Effector memory CD8-positive, alpha-beta T cell (primary cell): Measurements from ENCODE around the gene ZBTB44.
"Not testable (repeated sequence)": the region's sequence is repeated elsewhere in the genome, so short reads cannot be mapped to it uniquely, and the experiment has no call there.

Source experiments
- ATAC-seq: fragments of 150-1000 bp; cut with Tn5 transposase; replicated peaks from 2 replicates; pipeline ENCODE4 v1.10.0; 2021; ENCODE audit warnings: mild to moderate bottlenecking, moderate library complexity
- DNase-seq, 3 experiments: peaks; one replicate each; pipeline ENCODE4 v3.0.0; 2021
- H3K27ac Mint-ChIP-seq, 2 donors: one replicate each; pipeline ENCODE4 v1.8.0; 2022; ENCODE audit warnings: mild to moderate bottlenecking in 2 of 2, mixed read lengths in 2 of 2, moderate library complexity in 2 of 2
- H3K27me3 Mint-ChIP-seq, 2 donors: one replicate each; pipeline ENCODE4 v1.8.0; 2022; ENCODE audit warnings: mixed read lengths in 2 of 2
- H3K36me3 Mint-ChIP-seq: one replicate; pipeline ENCODE4 v1.8.0; 2022; ENCODE audit warnings: mild to moderate bottlenecking, moderate library complexity, mixed read lengths; ENCODE audit not compliant: insufficient read depth
- H3K4me1 Mint-ChIP-seq, 2 donors: one replicate each; pipeline ENCODE4 v1.8.0; 2022; ENCODE audit warnings: low read depth in 2 of 2, mixed read lengths in 2 of 2
- H3K4me3 Mint-ChIP-seq, 2 donors: one replicate each; pipeline ENCODE4 v1.8.0; 2022; ENCODE audit warnings: mild to moderate bottlenecking in 2 of 2, mixed read lengths in 2 of 2, moderate library complexity in 2 of 2
- H3K9me3 Mint-ChIP-seq, 2 donors: one replicate each; pipeline ENCODE4 v1.8.0; 2022; ENCODE audit warnings: mixed read lengths in 2 of 2

The ZBTB44 gene

GRCh38 chr11:130202818-130203689, 111.7 kb downstream of the ZBTB44 start:
- no peak overlapping the region for H3K4me3 Mint-ChIP-seq
- ATAC-seq (no peak), DNase-seq (no peak)
- peaks cover 17 to 24% of the 10 kb centered on the region in 2 donors for H3K27me3 Mint-ChIP-seq
- H3K9me3 Mint-ChIP-seq, result no peaks in the 10 kb centered on the region
- no peak overlapping the region for H3K27ac Mint-ChIP-seq
- peaks cover 2% of the 10 kb centered on the region for H3K36me3 Mint-ChIP-seq
- no peaks in the 10 kb centered on the region for H3K4me1 Mint-ChIP-seq

DNA sequence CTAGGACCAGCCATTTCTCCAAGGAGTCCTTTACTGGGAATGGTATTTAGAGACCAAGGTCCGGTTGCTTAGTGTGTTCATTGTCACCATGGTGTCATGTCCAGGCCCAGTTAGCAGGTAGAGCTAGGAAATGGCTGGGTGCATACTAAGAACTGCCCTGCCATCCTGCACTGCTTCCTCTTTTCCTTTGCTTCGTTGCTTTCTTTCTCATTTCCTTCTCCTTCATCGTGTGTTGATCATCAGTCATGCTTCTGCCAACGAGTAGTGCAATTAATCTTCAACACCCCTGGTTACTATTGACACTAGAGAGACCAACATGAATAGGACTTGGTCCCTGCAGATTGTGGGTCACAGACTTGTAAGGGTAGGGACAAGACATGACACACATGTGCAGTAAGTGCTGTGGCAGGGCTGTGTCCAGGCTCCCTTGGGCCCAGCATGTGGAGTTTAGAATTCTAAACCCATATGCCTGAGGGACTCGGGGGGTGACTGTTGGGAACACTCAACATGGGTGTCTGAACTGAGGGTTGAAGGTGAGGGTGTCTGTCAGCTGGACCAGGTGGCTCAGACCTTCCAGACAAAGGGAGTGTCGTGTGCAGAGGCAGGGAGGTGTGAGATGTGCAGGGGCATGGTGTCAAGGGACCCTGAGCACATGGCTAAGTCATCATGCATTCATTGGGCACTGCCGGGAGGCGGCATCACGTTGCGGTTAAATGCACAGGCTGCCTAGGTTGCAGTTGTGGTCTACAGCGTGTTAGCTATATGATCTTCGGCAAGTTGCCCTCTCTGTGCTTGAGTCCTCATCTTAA, 112.5 kb downstream of the ZBTB44 start:
- no peaks in the 10 kb centered on the region for H3K9me3 Mint-ChIP-seq
- no peak overlapping the region for H3K4me3 Mint-ChIP-seq
- H3K27me3 Mint-ChIP-seq, result peaks cover 17 to 24% of the 10 kb centered on the region in 2 donors
- peaks cover 2% of the 10 kb centered on the region for H3K36me3 Mint-ChIP-seq
- ATAC-seq, result no peak
- no peak for DNase-seq
- no peaks in the 10 kb centered on the region for H3K4me1 Mint-ChIP-seq
- H3K27ac Mint-ChIP-seq, result no peak overlapping the region

DNA sequence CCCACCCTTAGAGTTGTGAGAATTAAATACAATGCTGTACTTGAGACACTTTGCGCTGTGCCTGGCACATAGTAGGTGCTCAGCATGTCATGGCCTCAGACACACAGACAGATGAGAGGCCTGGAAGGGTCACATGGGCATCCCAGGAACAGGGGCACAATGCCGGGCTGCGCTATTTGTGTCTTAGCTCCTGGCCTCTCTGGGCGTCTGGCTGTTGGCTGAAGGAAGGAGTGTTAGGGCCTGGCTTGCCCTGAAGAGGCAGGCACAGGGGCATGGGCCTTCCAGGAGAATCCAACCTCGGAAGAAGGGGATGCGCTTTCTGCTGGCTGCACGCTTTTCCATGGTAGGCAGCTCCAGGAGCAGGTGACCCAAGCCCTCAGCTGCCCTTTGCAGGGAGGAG, 113.7 kb downstream of the ZBTB44 start:
- no peak for DNase-seq
- Mint-ChIP-seq H3K4me3 (no peak overlapping the region), H3K27me3 (peaks cover 14 to 19% of the 10 kb centered on the region in 2 donors), H3K9me3 (no peaks in the 10 kb centered on the region), H3K27ac (no peak overlapping the region), H3K36me3 (peaks cover 2% of the 10 kb centered on the region), H3K4me1 (no peaks in the 10 kb centered on the region)
- ATAC-seq, result no peak

- Mint-ChIP-seq H3K4me1 (no peaks in the 10 kb centered on the region), H3K27ac (no peak overlapping the region)
- ATAC-seq, result no peak
These were observed 114.9 kb downstream of the ZBTB44 start for GRCh38 chr11:130199792-130200191.

DNA sequence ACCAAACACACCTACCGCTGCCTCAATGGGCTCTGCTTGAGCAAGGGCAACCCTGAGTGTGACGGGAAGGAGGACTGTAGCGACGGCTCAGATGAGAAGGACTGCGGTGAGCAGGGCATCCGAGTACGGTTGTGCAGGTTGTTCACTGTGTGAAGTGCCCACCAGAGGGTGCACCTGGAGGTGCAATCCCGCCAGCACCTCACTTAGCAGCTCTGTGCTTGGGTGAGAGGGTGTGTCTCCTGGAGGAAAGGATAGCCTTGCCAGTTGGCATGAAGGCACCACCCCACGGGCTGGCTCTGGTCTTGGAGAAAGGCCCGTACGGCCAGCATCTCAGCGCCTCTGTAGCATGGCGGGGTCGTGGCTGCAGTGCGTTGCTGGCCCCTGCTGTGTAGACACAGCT, 115.8 kb downstream of the ZBTB44 start:
- ATAC-seq (no peak), DNase-seq (no peak)
- H3K4me3 Mint-ChIP-seq, result no peak overlapping the region
- peaks cover under 1 to 11% of the 10 kb centered on the region in 2 donors for H3K27me3 Mint-ChIP-seq
- H3K27ac Mint-ChIP-seq, result no peak overlapping the region
- no peaks in the 10 kb centered on the region for H3K36me3 Mint-ChIP-seq
- H3K9me3 Mint-ChIP-seq, result no peaks in the 10 kb centered on the region
- no peaks in the 10 kb centered on the region for H3K4me1 Mint-ChIP-seq

More at GRCh38 chr11:130199792-130200191, 114.9 kb downstream of the ZBTB44 start:
- no peaks in the 10 kb centered on the region for H3K36me3 Mint-ChIP-seq
- H3K27me3 Mint-ChIP-seq, result peaks cover 5 to 18% of the 10 kb centered on the region in 2 donors
- H3K9me3 Mint-ChIP-seq, result no peaks in the 10 kb centered on the region
- no peak overlapping the region for H3K4me3 Mint-ChIP-seq
- no peak for DNase-seq

- Mint-ChIP-seq H3K4me1 (no peaks in the 10 kb centered on the region), H3K27ac (no peak overlapping the region), H3K36me3 (no peaks in the 10 kb centered on the region), H3K4me3 (no peak overlapping the region), H3K27me3 (peaks cover 0 to 4% of the 10 kb centered on the region in 2 donors), H3K9me3 (no peaks in the 10 kb centered on the region)
- DNase-seq, result no peak
- ATAC-seq, result no peak
These were observed 116.4 kb downstream of the ZBTB44 start for GRCh38 chr11:130198292-130198691.

- no peak for ATAC-seq
- H3K27ac Mint-ChIP-seq, result no peak overlapping the region
- no peaks in the 10 kb centered on the region for H3K4me1 Mint-ChIP-seq
- no peaks in the 10 kb centered on the region for H3K36me3 Mint-ChIP-seq
- no peaks in the 10 kb centered on the region for H3K9me3 Mint-ChIP-seq
- no peak overlapping the region for H3K4me3 Mint-ChIP-seq
- no peak for DNase-seq
- H3K27me3 Mint-ChIP-seq, result no peaks in the 10 kb centered on the region
These were observed 117.2 kb downstream of the ZBTB44 start for GRCh38 chr11:130197386-130198035.

- Mint-ChIP-seq H3K9me3 (no peaks in the 10 kb centered on the region), H3K4me1 (no peaks in the 10 kb centered on the region), H3K27me3 (no peaks in the 10 kb centered on the region), H3K4me3 (no peak overlapping the region), H3K36me3 (no peaks in the 10 kb centered on the region), H3K27ac (no peak overlapping the region)
- ATAC-seq, result no peak
- no peak for DNase-seq
These were observed 120.3 kb downstream of the ZBTB44 start for GRCh38 chr11:130194241-130195023.

- not testable (repeated sequence) for H3K9me3 Mint-ChIP-seq, DNase-seq, H3K4me3 Mint-ChIP-seq, H3K27ac Mint-ChIP-seq, H3K36me3 Mint-ChIP-seq, H3K4me1 Mint-ChIP-seq, ATAC-seq, H3K27me3 Mint-ChIP-seq
These were observed 121.2 kb downstream of the ZBTB44 start for GRCh38 chr11:130193551-130193950.

DNA sequence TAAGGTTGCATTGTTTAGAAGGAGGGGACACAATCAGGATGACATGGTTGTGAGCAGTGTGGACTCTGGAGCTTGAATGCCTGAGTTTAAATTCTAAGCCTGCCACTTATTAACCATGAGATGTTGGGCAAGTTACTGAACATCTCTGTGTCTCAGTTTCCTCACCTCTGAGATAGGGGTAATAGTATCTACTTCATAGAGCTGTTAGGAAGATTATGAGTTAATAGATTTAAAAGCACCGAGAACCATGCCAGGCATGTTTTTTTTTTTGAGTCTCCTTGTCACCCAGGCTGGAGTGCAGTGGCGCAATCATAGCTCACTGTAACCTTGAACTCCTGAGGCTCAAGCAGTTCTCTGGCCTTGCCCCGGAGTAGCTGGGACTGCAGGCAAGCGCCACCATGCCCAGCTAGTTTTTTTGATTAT, 121.9 kb downstream of the ZBTB44 start:
- H3K4me1 Mint-ChIP-seq, result no peaks in the 10 kb centered on the region
- H3K27ac Mint-ChIP-seq, result no peak overlapping the region
- H3K27me3 Mint-ChIP-seq, result peaks cover 0 to 6% of the 10 kb centered on the region in 2 donors
- H3K9me3 Mint-ChIP-seq, result no peaks in the 10 kb centered on the region
- no peaks in the 10 kb centered on the region for H3K36me3 Mint-ChIP-seq
- ATAC-seq (no peak), DNase-seq (no peak)
- no peak overlapping the region for H3K4me3 Mint-ChIP-seq

DNA sequence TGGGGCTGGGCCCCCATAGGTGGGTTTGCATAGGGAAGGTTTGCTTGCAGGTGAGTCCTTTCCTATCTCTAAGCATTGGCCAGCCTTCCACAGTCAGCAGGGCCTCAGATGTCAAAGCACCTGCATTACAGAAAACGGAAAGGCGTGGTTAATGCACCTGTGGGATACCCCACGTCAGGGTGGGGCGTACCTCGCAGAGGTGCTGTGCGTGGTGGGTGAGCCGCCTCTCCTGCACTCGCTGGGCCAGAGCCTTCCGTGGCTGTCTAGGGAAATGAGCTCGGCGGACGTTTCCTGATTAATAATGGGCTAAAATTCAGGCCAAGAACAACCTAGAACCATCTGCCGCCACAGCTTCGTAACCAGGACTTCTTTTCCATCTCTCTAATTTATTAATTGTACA, 122.8 kb downstream of the ZBTB44 start:
- Mint-ChIP-seq H3K27me3 (peaks cover 0 to 13% of the 10 kb centered on the region in 2 donors), H3K4me1 (no peaks in the 10 kb centered on the region), H3K36me3 (no peaks in the 10 kb centered on the region), H3K4me3 (no peak overlapping the region), H3K27ac (no peak overlapping the region), H3K9me3 (no peaks in the 10 kb centered on the region)
- ATAC-seq (no peak), DNase-seq (no peak)

GRCh38 chr11:130190371-130190881, 124.3 kb downstream of the ZBTB44 start:
- no peak for ATAC-seq
- Mint-ChIP-seq H3K4me1 (no peaks in the 10 kb centered on the region), H3K9me3 (no peaks in the 10 kb centered on the region), H3K36me3 (no peaks in the 10 kb centered on the region), H3K4me3 (no peak overlapping the region), H3K27me3 (peaks cover 5 to 16% of the 10 kb centered on the region in 2 donors), H3K27ac (no peak overlapping the region)
- DNase-seq, result no peak
